Aorta (tissue), 5 donors: Measurements from ENCODE around the gene C5orf63. TPM values are rescaled to one million over a fixed set of nuclear protein-coding genes. Genes with fewer than 3 reads are reported as not detected.

Experiments
- ATAC-seq: fragments of 200-7000 bp; cut with Tn5 transposase; one replicate; pipeline ENCODE4 v1.9.1; 2022; ENCODE audit warnings: moderate library complexity; ENCODE audit not compliant: low FRiP score
- DNase-seq, 2 donors: peaks; one replicate each; pipeline ENCODE4 v3.0.0-alpha.2; 2020
- H3K27ac ChIP-seq, 2 donors: one replicate each; pipeline ENCODE4 v1.5.1; 2013; ENCODE audit warnings: low read length in 2 of 2, mild to moderate bottlenecking in 2 of 2, moderate library complexity in 2 of 2, control low read depth in 1 of 2, inconsistent platforms in 1 of 2, low read depth in 1 of 2
- H3K27me3 ChIP-seq, 2 donors: one replicate each; pipeline ENCODE4 v1.6.1; 2013; ENCODE audit warnings: control low read depth in 1 of 2, low read length in 1 of 2, mild to moderate bottlenecking in 1 of 2, moderate library complexity in 1 of 2; ENCODE audit not compliant: insufficient read depth in 2 of 2, control insufficient read depth in 1 of 2
- H3K36me3 ChIP-seq, 2 donors: one replicate each; pipeline ENCODE4 v1.6.1; 2013; ENCODE audit warnings: control low read depth in 1 of 2, low read length in 1 of 2, mild to moderate bottlenecking in 1 of 2; ENCODE audit not compliant: insufficient read depth in 2 of 2, control insufficient read depth in 1 of 2
- H3K4me1 ChIP-seq, 2 donors: one replicate each; pipeline ENCODE4 v1.6.1; 2013; ENCODE audit warnings: low read length in 2 of 2, control low read depth in 1 of 2, mild to moderate bottlenecking in 1 of 2, moderate library complexity in 1 of 2; ENCODE audit not compliant: insufficient read depth in 2 of 2, control insufficient read depth in 1 of 2
- H3K4me3 ChIP-seq, 2 donors: one replicate each; pipeline ENCODE4 v1.5.1; 2013; ENCODE audit warnings: low read length in 2 of 2, control low read depth in 1 of 2, mild to moderate bottlenecking in 1 of 2
- H3K9me3 ChIP-seq: one replicate; pipeline ENCODE4 v1.6.1; 2013; ENCODE audit warnings: mild to moderate bottlenecking, low read length; ENCODE audit not compliant: control insufficient read depth
- WGBS, 2 donors: extraction: QIAGEN DNeasy Blood & Tissue Kit; methylation state at CpG; one replicate each; pipeline ENCODE4 v1.1.7; 2013; 5-methylcytosine and 5-hydroxymethylcytosine counted together
- intact Hi-C, 2 donors: fragments of 100-400 bp; cut with DNase I; formaldehyde crosslinking; loops; one replicate each; pipeline versions ENCODE4 v1.14.2 to v1.15.0; 2022
- polyA plus RNA-seq, 2 donors: library from polyadenylated mRNA; stranded (reverse); fragments of 200-250 nt; gene quantifications; one replicate each; pipeline ENCODE4 v1.2.3, GENCODE V29; 2013
- total RNA-seq, 2 donors: library from RNA; stranded (reverse); fragmentation: NEBNext Ultra II Directional; extraction: Animal tissue kit (Norgen Biotek cat#: 25700); gene quantifications; one replicate each; pipeline ENCODE4 v1.2.1, GENCODE V29; 2021
- donor health status: healthy with polysubstance abuse.
- donor health status: Bipolar disorder and iron deficiency.
- donor health status: DM: no; HTN: no; CAD: no.
- donor health status: DM: no; HTN: no; CAD: no.
- donor health status: DM: yes; HTN: yes; CAD: no.

The C5orf63 gene
- total and polyA plus RNA-seq, 4 donors: 3.1 to 7.3 (median 5.2) TPM

DNA sequence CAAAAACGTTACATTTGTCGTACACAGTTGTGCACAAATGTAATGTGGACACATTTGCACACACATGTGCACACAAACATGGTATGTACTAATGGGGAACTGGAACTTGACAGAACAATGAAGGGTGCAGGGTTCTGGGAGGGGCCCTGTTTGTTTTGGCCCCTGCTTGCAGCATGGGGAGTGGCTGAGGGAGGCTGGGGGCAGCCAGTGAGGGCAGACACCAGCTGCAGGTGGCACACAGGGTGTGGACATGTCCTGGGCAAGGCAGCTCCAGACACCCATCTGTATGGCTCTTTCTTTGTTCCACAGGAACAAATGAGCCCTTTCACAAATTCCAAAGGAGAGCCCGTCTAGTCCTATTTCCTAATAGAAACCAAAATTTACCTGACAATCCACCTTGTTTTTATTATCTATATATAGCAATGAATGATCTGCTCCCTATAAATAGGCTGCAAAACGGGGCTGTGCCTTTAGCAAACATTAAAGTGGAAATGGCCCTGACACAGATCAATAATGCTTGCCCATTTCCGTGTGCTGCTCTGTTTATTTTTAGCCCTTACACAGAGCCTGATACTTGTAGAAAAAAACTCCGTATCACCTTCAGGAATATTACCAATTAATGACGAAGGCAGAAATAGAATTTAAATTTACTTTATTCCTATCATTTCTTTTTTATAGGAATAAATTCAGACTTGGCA lies 69.4 kb downstream of the C5orf63 start:
- H3K36me3 ChIP-seq: no peaks in the 10 kb centered on the region
- no peak for ATAC-seq
- H3K27me3 ChIP-seq: no peaks in the 10 kb centered on the region
- H3K9me3 ChIP-seq: no peaks in the 10 kb centered on the region
- intact Hi-C loops: no loop called here
- H3K4me1 ChIP-seq: no peaks in the 10 kb centered on the region
- 84 to 85% methylated on average over 7 of the region's 7 CpGs for WGBS, 2 donors
- no peak overlapping the region for H3K27ac ChIP-seq
- no peak for DNase-seq
- H3K4me3 ChIP-seq: no peak overlapping the region

GRCh38 chr5:127002390-127002789 lies 70.9 kb downstream of the C5orf63 start:
- H3K9me3 ChIP-seq: no peaks in the 10 kb centered on the region
- intact Hi-C loops: no loop called here
- no peak overlapping the region for H3K27ac ChIP-seq
- no peaks in the 10 kb centered on the region for H3K36me3 ChIP-seq
- ATAC-seq (no peak), DNase-seq (no peak)
- H3K4me1 ChIP-seq: no peaks in the 10 kb centered on the region
- 27 to 34% methylated on average over 3 of the region's 3 CpGs for WGBS, 2 donors
- H3K27me3 ChIP-seq: no peaks in the 10 kb centered on the region
- no peak overlapping the region for H3K4me3 ChIP-seq

- H3K4me1 ChIP-seq: no peaks in the 10 kb centered on the region
- no peak overlapping the region for H3K27ac ChIP-seq
Observed at GRCh38 chr5:127001621-127002296, 71.5 kb downstream of the C5orf63 start.

More at GRCh38 chr5:127001621-127002296, 71.5 kb downstream of the C5orf63 start:
- no peaks in the 10 kb centered on the region for H3K36me3 ChIP-seq
- DNase-seq (no peak), ATAC-seq (no peak)
- intact Hi-C loops: no loop called here
- no peaks in the 10 kb centered on the region for H3K27me3 ChIP-seq
- no peaks in the 10 kb centered on the region for H3K9me3 ChIP-seq
- WGBS, 2 donors: 71 to 72% methylated on average over 4 of the region's 4 CpGs
- no peak overlapping the region for H3K4me3 ChIP-seq

Other genes starting within 250 kb of the C5orf63 start
- 10 to 100 TPM; 21.1 to 23.1 TPM for gene MARCHF3, start 42.9 kb downstream of the C5orf63 start, total RNA-seq
- gene MARCHF3, start 42.9 kb downstream of the C5orf63 start, polyA plus RNA-seq: under 1 TPM; 0.38 to 0.82 TPM
- under 1 TPM; 0.52 to 0.72 TPM for gene MEGF10, start 217.3 kb upstream of the C5orf63 start, total RNA-seq
- gene MEGF10, start 217.3 kb upstream of the C5orf63 start, polyA plus RNA-seq: under 1 TPM in 1 of 2 donors, not detected in 1; 0.05 TPM